OCI-LY3 (cell line): ENCODE data around the gene HOXB6.

Source experiments
- EZH2phosphoT487 ChIP-seq: fragments of 200-600 bp; shearing (Covaris generic); IDR thresholded peaks from 2 replicates; pipeline ENCODE4 v1.6.1; 2018; ENCODE audit warnings: antibody characterized with exemption, mixed run types, low read depth
- TF ChIP-seq, protein P1 (sequence below): fragments of 200-600, 300-600 bp; sonication (generic); IDR thresholded peaks from 2 replicates; pipeline ENCODE4 v1.5.1; 2014; ENCODE audit warnings: antibody characterized with exemption, low read length, low read depth

DNA sequence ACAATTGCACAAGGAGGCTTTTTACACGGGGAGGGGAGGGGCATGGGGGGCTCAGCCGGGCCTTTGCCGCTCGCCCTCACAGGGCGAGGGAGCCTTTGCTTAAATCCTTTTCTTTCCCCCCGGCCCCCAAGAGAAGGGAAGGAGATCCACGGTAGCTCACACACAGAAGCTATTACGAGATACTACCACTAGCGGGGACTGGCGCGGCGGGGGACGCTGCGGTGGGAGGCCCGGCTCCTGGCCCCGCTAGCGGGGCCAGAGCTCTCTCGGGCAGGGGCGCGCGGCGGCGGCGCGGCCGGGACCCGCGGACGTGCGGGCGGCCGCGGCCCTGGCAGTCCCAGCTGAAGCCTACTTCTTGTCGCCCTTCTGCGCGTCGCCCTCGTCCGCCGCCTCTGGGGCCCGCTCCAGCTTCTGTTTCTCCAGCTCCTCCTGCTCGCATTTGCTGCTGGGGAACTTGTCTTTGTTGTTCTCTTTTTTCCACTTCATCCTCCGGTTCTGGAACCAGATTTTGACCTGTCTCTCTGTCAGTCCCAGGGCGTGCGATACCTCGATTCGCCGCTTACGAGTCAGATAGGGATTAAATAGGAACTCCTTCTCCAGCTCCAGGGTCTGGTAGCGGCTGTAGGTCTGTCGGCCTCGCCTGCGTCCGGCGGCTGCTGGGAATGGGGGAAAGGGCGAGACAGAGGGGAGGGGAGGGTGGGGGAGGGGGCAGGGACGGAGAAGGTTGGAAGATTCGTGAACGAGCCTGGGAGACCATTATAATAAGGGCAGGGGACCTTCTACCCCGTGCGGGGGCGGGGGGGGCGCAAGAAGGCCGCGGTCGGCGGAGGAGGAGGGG is 8.3 kb upstream of the HOXB6 start:
- TF ChIP-seq, protein P1, sequence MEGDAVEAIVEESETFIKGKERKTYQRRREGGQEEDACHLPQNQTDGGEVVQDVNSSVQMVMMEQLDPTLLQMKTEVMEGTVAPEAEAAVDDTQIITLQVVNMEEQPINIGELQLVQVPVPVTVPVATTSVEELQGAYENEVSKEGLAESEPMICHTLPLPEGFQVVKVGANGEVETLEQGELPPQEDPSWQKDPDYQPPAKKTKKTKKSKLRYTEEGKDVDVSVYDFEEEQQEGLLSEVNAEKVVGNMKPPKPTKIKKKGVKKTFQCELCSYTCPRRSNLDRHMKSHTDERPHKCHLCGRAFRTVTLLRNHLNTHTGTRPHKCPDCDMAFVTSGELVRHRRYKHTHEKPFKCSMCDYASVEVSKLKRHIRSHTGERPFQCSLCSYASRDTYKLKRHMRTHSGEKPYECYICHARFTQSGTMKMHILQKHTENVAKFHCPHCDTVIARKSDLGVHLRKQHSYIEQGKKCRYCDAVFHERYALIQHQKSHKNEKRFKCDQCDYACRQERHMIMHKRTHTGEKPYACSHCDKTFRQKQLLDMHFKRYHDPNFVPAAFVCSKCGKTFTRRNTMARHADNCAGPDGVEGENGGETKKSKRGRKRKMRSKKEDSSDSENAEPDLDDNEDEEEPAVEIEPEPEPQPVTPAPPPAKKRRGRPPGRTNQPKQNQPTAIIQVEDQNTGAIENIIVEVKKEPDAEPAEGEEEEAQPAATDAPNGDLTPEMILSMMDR: no peak
- no peak for TF ChIP-seq EZH2phosphoT487
